HL-60 (cell line): ENCODE measurements around the gene MAGI2.

Experiments
- GABPA ChIP-seq: IDR thresholded peaks from 2 replicates; pipeline ENCODE4 v1.6.1; 2012; ENCODE audit warnings: low read depth
- POLR2AphosphoS5 ChIP-seq: IDR thresholded peaks from 2 replicates; pipeline ENCODE4 v1.6.1; 2012; ENCODE audit warnings: low read depth
- SPI1 ChIP-seq: IDR thresholded peaks from 2 replicates; pipeline ENCODE4 v1.6.1; 2012; ENCODE audit warnings: low read depth, mild to moderate bottlenecking, borderline replicate concordance
- TF ChIP-seq, protein P1 (sequence below): IDR thresholded peaks from one replicate; pipeline ENCODE4 v1.5.1; 2011; ENCODE audit warnings: low read length, control low read depth, inconsistent platforms; ENCODE audit not compliant: insufficient read depth
- TF ChIP-seq, protein P2 (sequence below): IDR thresholded peaks from 2 replicates; pipeline ENCODE4 v1.6.1; 2012; ENCODE audit warnings: low read depth; ENCODE audit not compliant: insufficient replicate concordance

DNA sequence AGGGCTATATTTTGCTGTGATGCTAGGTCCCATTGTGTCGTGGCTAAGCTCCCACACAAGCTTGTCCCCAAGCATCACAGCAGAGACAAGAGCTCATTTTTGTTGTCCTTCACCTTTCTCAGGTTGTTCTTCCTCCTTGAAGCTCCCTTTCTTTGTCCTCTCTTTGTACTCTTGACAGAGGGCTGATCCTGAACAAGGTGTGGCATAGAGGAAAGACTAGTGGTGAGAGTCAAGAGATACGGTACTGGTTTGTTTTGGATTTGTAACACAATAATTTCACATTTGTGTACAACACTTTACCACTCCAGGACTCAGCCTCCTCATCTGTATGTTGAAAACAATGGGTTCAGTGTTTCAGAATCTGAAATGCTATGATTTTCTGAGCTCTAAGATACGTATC, 41.0 kb downstream of the MAGI2 start:
- no peak for TF ChIP-seq POLR2AphosphoS5
- TF ChIP-seq, protein P1, sequence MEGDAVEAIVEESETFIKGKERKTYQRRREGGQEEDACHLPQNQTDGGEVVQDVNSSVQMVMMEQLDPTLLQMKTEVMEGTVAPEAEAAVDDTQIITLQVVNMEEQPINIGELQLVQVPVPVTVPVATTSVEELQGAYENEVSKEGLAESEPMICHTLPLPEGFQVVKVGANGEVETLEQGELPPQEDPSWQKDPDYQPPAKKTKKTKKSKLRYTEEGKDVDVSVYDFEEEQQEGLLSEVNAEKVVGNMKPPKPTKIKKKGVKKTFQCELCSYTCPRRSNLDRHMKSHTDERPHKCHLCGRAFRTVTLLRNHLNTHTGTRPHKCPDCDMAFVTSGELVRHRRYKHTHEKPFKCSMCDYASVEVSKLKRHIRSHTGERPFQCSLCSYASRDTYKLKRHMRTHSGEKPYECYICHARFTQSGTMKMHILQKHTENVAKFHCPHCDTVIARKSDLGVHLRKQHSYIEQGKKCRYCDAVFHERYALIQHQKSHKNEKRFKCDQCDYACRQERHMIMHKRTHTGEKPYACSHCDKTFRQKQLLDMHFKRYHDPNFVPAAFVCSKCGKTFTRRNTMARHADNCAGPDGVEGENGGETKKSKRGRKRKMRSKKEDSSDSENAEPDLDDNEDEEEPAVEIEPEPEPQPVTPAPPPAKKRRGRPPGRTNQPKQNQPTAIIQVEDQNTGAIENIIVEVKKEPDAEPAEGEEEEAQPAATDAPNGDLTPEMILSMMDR: no peak
- TF ChIP-seq GABPA: no peak
- TF ChIP-seq SPI1: no peak
- TF ChIP-seq, protein P2, sequence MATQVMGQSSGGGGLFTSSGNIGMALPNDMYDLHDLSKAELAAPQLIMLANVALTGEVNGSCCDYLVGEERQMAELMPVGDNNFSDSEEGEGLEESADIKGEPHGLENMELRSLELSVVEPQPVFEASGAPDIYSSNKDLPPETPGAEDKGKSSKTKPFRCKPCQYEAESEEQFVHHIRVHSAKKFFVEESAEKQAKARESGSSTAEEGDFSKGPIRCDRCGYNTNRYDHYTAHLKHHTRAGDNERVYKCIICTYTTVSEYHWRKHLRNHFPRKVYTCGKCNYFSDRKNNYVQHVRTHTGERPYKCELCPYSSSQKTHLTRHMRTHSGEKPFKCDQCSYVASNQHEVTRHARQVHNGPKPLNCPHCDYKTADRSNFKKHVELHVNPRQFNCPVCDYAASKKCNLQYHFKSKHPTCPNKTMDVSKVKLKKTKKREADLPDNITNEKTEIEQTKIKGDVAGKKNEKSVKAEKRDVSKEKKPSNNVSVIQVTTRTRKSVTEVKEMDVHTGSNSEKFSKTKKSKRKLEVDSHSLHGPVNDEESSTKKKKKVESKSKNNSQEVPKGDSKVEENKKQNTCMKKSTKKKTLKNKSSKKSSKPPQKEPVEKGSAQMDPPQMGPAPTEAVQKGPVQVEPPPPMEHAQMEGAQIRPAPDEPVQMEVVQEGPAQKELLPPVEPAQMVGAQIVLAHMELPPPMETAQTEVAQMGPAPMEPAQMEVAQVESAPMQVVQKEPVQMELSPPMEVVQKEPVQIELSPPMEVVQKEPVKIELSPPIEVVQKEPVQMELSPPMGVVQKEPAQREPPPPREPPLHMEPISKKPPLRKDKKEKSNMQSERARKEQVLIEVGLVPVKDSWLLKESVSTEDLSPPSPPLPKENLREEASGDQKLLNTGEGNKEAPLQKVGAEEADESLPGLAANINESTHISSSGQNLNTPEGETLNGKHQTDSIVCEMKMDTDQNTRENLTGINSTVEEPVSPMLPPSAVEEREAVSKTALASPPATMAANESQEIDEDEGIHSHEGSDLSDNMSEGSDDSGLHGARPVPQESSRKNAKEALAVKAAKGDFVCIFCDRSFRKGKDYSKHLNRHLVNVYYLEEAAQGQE: no peak
